Fibroblast of pulmonary artery (primary cell): Measurements from ENCODE around the gene PXK.
A peak's percentile ranks its signal among the peaks of the same experiment; 100 is the strongest.
"Not testable (repeated sequence)": the region's sequence is repeated elsewhere in the genome, so short reads cannot be mapped to it uniquely, and the experiment has no call there.

Source experiments
- DNase-seq: peaks from one replicate; pipeline ENCODE4 v3.0.0-alpha.2; 2010; ENCODE audit warnings: low read depth
- H3K4me3 ChIP-seq: replicated peaks from 2 replicates; pipeline ENCODE4 v1.5.1; 2011; ENCODE audit warnings: low read depth, mild to moderate bottlenecking, control low read depth, low read length, moderate library complexity
- TF ChIP-seq, protein P1 (sequence below): IDR thresholded peaks from 2 replicates; pipeline ENCODE4 v1.5.1; 2011; ENCODE audit warnings: mild to moderate bottlenecking, control low read depth, low read length, inconsistent platforms; ENCODE audit errors: missing control alignments

PXK gene

DNA sequence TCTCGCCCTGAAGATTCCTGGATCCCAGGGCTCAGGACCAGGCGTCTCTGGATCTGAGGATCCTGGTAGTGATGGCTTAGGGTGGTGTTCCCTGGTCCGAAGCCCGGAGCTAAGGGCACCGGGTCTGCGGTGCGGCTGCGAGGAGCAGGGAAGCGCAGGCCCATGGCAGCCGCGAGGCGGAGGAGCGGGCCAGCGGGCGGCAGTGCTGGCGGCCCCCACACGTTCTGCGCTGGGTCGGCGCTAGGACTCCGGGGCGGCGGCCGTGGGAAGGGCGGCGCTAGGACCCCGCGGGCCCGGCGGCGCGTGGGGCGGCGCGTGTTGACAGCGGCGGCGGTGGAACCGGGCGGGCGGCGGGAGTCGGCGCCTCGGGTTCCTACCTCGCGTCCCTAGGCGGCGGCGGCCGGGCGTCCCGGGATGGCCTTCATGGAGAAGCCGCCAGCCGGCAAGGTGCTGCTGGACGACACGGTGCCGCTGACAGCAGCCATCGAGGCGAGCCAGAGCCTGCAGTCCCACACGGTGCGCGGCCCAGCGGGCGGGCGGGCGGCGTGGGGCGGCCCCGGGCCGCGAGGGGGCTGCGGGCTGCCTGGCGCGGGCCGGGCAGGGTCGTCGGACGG is at the start of gene PXK:
Gene PXK (plus strand): TSS at position 318 of the 614 bp plus-strand sequence. CDS start 97 bp downstream, at position 415.
- peak within 1 kb of the TSS; percentile 79 for H3K4me3 ChIP-seq
- TF ChIP-seq, protein P1, sequence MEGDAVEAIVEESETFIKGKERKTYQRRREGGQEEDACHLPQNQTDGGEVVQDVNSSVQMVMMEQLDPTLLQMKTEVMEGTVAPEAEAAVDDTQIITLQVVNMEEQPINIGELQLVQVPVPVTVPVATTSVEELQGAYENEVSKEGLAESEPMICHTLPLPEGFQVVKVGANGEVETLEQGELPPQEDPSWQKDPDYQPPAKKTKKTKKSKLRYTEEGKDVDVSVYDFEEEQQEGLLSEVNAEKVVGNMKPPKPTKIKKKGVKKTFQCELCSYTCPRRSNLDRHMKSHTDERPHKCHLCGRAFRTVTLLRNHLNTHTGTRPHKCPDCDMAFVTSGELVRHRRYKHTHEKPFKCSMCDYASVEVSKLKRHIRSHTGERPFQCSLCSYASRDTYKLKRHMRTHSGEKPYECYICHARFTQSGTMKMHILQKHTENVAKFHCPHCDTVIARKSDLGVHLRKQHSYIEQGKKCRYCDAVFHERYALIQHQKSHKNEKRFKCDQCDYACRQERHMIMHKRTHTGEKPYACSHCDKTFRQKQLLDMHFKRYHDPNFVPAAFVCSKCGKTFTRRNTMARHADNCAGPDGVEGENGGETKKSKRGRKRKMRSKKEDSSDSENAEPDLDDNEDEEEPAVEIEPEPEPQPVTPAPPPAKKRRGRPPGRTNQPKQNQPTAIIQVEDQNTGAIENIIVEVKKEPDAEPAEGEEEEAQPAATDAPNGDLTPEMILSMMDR = no peak
- peak; percentile 81 for DNase-seq

DNA sequence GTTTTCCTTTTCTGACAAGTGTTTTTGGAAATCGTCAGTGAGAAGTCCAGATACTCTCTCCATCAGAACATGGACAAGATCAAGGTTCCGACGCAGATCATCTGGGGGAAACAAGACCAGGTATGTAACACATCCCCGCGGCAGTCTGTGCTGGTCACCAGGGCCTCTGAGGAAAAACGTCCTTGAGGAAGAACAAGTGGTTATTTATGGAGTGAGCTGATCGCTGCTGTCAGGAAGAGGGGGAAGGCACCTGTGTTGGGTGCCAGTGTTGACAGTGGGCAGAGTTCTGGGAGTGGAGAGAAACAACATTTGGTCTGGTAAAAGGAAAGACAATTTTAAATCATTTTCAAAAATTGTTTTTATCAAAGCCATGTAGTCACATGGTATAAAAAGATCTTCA is 47.4 kb upstream of the PXK start:
- TF ChIP-seq, protein P1 = no peak
- no peak for DNase-seq

DNA sequence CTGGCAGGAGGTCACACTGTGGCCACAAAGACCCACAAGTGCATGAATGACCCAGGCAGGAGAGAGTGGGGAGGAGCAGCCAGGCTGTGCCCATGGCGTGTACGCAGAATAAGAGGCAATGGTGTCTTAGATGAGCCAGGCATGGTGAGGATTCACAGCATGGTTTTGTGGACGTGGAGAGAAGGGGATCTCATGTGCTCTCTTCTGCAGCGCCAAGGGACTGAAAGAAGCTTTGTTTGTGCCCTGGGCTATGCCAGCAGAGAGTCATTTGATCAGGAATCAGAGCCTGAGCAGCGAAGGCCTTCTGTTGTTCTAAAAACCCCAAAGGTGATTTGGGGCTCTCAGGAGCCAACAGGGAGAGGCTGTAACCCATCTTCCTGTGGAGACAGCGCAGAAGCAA is 45.3 kb upstream of the PXK start:
- no peak overlapping the region for H3K4me3 ChIP-seq
- TF ChIP-seq, protein P1 = no peak
- no peak for DNase-seq

More for the DNA sequence above, 47.4 kb upstream of the PXK start:
- no peak overlapping the region for H3K4me3 ChIP-seq

- DNase-seq = no peak
- TF ChIP-seq, protein P1 = no peak
- no peak overlapping the region for H3K4me3 ChIP-seq
These were observed 44.5 kb upstream of the PXK start for GRCh38 chr3:58288011-58288728.

- not testable (repeated sequence) for H3K4me3 ChIP-seq
These were observed 43.6 kb upstream of the PXK start for GRCh38 chr3:58288964-58289613.

DNA sequence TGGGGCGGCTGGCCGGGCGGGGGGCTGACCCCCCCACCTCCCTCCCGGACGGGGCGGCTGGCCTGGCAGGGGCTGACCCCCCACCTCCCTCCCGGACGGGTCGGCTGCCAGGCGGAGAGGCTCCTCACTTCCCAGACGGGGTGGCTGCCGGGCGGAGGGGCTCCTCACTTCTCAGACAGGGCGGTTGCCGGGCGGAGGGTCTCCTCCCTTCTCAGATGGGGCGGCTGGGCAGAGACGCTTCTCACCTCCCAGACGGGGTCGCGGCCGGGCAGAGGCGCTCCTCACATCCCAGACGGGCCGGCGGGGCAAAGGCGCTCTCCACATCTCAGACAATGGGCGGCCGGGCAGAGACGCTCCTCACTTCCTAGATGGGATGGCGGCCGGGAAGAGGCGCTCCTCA is 42.2 kb upstream of the PXK start:
- H3K4me3 ChIP-seq, DNase-seq: not testable (repeated sequence)

More at GRCh38 chr3:58288964-58289613, 43.6 kb upstream of the PXK start:
- not testable (repeated sequence) for DNase-seq

DNA sequence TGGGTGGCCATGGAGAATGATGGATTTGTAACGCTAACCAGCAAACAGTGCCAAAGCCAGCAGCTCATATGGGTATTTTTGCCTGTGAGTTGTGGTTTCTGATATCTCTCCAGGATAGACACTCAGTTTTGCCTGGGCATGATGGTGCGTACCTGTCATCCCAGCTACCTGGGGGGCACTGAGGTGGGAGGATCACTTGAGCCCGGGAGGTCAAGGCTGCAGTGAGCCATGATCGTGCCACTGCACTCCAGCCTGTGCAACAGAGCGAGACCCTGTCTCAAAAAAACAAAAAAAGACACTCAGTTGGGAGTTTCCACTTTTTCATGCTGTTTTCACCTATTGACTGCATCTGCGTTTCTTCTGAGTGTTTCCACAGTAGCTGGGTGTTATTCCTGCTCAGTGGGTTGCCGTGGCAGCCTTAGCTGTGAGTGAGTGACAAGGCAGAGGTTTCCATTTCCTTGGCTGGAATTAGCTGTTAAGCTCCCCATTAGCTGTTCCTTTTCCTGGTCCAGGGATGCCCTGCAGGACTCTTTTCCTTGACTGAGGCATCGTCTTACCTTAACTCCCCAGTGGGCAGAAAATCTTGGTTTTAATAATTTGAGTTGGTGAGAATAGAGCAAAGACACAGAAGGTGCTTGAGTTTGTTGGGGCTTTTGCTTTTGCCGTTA is 40.9 kb upstream of the PXK start:
- TF ChIP-seq, protein P1 = no peak

More for the DNA sequence above, 40.9 kb upstream of the PXK start:
- H3K4me3 ChIP-seq = no peak overlapping the region
- DNase-seq = no peak
